Brain microvascular endothelial cell (primary cell): ENCODE measurements around the gene MAP3K15.

Source experiments
- DNase-seq: peaks from one replicate; pipeline ENCODE4 v3.0.0-alpha.2; 2020
- H3K27ac ChIP-seq: fragments of 250-450 bp; sonication (Bioruptor Pico); 2 replicates; pipeline ENCODE4 v1.5.1; 2020; ENCODE audit warnings: mild to moderate bottlenecking, moderate library complexity
- H3K27me3 ChIP-seq: fragments of 250-450 bp; sonication (Bioruptor Pico); replicated peaks from 2 replicates; pipeline ENCODE4 v1.5.1; 2020; ENCODE audit warnings: mild to moderate bottlenecking
- H3K36me3 ChIP-seq: fragments of 250-450 bp; sonication (Bioruptor Pico); replicated peaks from 2 replicates; pipeline ENCODE4 v1.5.1; 2020; ENCODE audit warnings: mild to moderate bottlenecking
- H3K4me3 ChIP-seq: 2 replicates; pipeline ENCODE4 v1.5.1; 2011; ENCODE audit warnings: low read depth, mild to moderate bottlenecking, control low read depth, low read length, moderate library complexity
- in situ Hi-C: cut with HindIII; loops from 2 replicates; pipeline ENCODE4 v1.10.0; 2017; ENCODE audit warnings: low sequenced_read_pairs, low pct_ligation_motif_present
- TF ChIP-seq, protein P1 (sequence below): IDR thresholded peaks from 2 replicates; pipeline ENCODE4 v1.5.1; 2011; ENCODE audit warnings: low read depth, mild to moderate bottlenecking, moderate library complexity, low read length, control low read depth, inconsistent platforms; ENCODE audit errors: missing control alignments

The MAP3K15 gene

DNA sequence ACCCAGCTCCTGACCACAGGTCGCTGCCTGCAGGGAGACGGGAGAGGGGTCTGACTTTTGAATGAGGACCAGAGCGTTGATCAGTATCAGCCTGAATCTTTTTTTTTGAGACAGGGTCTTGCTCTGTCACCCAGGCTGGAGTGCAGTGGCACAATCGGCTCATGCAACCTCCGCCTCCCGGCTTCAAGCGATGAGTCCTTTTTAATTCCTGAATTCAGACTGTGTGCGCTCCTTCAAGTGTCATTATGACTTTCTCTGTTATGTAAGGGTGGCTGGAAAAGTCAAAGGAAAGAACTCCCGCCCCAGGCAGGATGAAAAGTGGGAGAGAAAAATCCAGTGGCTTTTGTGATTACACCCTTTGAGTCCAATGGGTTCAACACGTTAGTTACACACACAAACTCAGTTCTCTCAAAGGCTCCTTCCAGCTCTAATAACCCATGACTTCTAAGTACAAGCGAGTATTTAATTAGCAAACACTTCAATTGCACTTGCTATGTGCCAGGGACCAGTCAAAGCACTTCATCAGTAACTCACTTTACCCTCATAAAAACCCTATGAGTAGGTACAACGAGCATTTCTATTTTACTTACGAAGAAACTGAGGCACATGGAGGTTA is 127.1 kb downstream of the MAP3K15 start:
- no peak overlapping the region for H3K4me3 ChIP-seq
- H3K27ac ChIP-seq: no peak overlapping the region
- DNase-seq: no peak
- no peaks in the 10 kb centered on the region for H3K27me3 ChIP-seq
- in situ Hi-C loops: no loop called here
- H3K36me3 ChIP-seq: no peaks in the 10 kb centered on the region
- TF ChIP-seq, protein P1, sequence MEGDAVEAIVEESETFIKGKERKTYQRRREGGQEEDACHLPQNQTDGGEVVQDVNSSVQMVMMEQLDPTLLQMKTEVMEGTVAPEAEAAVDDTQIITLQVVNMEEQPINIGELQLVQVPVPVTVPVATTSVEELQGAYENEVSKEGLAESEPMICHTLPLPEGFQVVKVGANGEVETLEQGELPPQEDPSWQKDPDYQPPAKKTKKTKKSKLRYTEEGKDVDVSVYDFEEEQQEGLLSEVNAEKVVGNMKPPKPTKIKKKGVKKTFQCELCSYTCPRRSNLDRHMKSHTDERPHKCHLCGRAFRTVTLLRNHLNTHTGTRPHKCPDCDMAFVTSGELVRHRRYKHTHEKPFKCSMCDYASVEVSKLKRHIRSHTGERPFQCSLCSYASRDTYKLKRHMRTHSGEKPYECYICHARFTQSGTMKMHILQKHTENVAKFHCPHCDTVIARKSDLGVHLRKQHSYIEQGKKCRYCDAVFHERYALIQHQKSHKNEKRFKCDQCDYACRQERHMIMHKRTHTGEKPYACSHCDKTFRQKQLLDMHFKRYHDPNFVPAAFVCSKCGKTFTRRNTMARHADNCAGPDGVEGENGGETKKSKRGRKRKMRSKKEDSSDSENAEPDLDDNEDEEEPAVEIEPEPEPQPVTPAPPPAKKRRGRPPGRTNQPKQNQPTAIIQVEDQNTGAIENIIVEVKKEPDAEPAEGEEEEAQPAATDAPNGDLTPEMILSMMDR: no peak

DNA sequence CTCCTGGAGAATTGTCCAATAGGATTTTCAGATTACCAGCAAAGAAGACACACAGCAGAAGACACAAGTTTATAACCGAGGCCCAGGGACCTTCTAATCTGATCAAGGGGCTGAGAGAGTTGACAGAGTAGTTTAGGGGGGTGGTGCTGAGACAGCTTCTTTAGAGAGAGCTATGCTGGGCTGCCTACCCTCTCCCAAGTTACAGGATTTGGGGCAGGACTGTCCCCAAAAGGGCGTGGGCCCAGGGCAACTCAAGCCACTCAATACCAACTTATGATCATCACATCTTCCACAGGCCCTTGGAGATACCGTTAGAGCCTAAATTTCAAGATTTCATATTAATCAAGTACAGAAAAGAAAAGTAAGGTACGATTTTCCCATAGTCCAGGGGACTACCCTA is 128.6 kb downstream of the MAP3K15 start:
- TF ChIP-seq, protein P1: no peak
- Histone ChIP-seq H3K4me3 (no peak overlapping the region), H3K27ac (no peak overlapping the region), H3K27me3 (no peaks in the 10 kb centered on the region), H3K36me3 (no peaks in the 10 kb centered on the region)
- in situ Hi-C loops: no loop called here
- no peak for DNase-seq

DNA sequence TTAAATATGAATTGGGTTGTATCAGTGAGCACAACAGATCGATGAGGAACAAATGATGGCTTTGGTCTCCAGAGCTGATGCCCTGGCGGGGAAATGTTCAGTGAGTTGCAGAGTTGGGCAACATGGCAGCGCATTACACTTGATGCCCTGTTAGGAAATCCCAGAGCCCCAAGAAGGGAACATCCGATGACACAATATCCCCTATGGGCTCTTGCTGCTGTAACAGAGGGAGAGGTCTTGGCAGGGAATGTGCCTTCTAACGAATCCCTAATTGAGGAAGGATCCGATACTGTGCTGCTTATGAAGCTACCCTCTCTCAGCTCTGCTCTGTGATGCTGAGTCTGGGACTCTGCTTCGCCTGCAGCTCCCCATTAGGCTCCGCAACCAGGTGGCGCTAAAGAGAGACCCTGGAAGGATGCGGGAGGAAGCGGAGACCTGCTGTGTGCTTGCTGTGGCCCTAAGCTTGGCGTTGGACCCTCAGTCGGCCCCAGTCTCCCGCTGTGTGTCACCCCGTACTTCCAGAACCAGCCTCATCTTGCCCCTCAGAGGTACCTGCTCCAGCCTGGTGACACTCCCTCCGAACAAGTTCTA is 132.7 kb downstream of the MAP3K15 start:
- Histone ChIP-seq H3K36me3 (no peaks in the 10 kb centered on the region), H3K27me3 (no peaks in the 10 kb centered on the region), H3K27ac (no peak overlapping the region), H3K4me3 (no peak overlapping the region)
- TF ChIP-seq, protein P1: peak; percentile 80
- DNase-seq: peak; percentile 26
- in situ Hi-C loops: no loop called here

DNA sequence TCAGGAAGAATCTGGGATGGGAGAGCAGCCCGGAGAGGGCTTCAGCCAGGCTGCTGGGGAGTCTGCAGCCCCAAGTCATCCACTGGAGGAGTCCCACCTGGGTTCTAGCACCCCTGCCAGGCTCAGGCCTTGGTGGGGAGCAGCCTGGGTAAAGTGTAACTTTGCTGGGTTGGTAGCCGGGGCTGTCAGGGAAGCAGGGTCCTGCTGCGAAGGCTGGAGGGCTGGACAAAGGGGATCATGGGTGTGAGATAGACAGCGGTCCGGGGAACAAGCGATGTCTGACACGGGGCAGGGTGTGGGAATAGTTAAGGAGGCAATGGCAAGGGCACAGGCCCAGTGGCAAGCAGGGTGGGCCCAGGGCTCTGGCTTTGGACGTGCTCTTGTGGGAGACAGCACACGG is 134.0 kb downstream of the MAP3K15 start:
- DNase-seq: no peak
- no peaks in the 10 kb centered on the region for H3K36me3 ChIP-seq
- TF ChIP-seq, protein P1: no peak
- H3K4me3 ChIP-seq: no peak overlapping the region
- no peak overlapping the region for H3K27ac ChIP-seq
- no peaks in the 10 kb centered on the region for H3K27me3 ChIP-seq
- in situ Hi-C loops: no loop called here

DNA sequence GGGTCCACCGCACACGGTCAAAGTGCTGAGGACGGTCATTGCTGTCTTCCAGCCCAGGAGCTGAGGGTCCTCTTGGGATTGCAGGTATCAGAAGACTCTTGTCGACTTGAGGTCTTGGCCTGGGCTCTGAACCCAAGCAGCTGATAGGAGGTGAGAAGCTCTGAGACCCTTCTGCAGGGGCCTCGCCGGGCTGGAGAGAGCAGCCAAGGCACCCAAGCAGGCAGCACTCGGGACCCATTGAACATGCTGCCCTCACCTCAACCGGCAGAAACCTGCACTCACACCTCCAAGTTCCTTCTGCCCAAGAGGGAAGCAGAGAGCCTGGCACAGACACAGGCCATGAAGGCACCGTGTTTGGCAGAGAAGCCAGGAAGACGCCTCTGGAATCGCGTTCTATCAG is 137.5 kb downstream of the MAP3K15 start:
- in situ Hi-C loops: no loop called here
- H3K27me3 ChIP-seq: no peaks in the 10 kb centered on the region
- DNase-seq: no peak
- H3K4me3 ChIP-seq: no peak overlapping the region
- H3K36me3 ChIP-seq: no peaks in the 10 kb centered on the region
- TF ChIP-seq, protein P1: no peak
- H3K27ac ChIP-seq: no peak overlapping the region

DNA sequence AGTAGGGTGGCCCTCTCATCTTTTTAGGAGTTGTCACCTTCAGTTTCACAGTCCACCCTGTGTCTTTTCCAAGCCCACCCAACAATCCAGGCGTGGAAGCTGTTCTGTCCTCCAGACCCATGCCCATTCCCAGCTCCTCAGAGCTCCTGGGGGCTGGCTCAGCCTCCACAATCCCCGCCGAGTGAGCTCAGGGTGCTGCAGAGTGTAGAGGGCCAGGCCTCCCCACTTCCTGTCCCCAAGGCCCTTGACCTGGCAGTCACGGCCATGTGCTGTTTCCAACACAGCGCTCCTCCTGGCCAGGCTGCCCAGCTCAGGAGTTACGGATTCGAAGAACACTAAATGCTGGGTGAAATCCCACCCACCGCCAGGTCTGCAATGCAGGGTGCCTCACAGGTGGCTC is 139.8 kb downstream of the MAP3K15 start:
- no peak for DNase-seq
- in situ Hi-C loops: no loop called here
- no peaks in the 10 kb centered on the region for H3K36me3 ChIP-seq

More for the DNA sequence above, 139.8 kb downstream of the MAP3K15 start:
- Histone ChIP-seq H3K27me3 (no peaks in the 10 kb centered on the region), H3K4me3 (no peak overlapping the region), H3K27ac (no peak overlapping the region)
- TF ChIP-seq, protein P1: no peak
